Activated naive CD8-positive, alpha-beta T cell treated with anti-CD3 and anti-CD28 coated beads, Interleukin-2, amount 50 U/mL, for 16 hours (primary cell): ENCODE data around the gene SH3D21.

Experiments
- DNase-seq: peaks from one replicate; pipeline ENCODE4 v3.0.0-alpha.2; 2020; ENCODE audit warnings: low read depth, low spot score

SH3D21 gene

GRCh38 chr1:36329817-36330216, 23.6 kb downstream of the SH3D21 start:
- no peak for DNase-seq

- no peak for DNase-seq
Measured at GRCh38 chr1:36330940-36331339, 24.8 kb downstream of the SH3D21 start.

- DNase-seq, result no peak
Measured at GRCh38 chr1:36337830-36338229, 31.7 kb downstream of the SH3D21 start.

- DNase-seq, result no peak
Measured at GRCh38 chr1:36339215-36339614, 33.0 kb downstream of the SH3D21 start.

- no peak for DNase-seq
Measured at GRCh38 chr1:36339615-36340014, 33.4 kb downstream of the SH3D21 start.

- no peak for DNase-seq
Measured at GRCh38 chr1:36341626-36342320, 35.6 kb downstream of the SH3D21 start.

GRCh38 chr1:36342426-36343185, 36.4 kb downstream of the SH3D21 start:
- peak; percentile 25 for DNase-seq

- DNase-seq, result no peak
Measured at GRCh38 chr1:36343651-36344394, 37.7 kb downstream of the SH3D21 start.

GRCh38 chr1:36344395-36344680, 38.2 kb downstream of the SH3D21 start:
- no peak for DNase-seq

GRCh38 chr1:36345353-36345752, 39.2 kb downstream of the SH3D21 start:
- no peak for DNase-seq

- no peak for DNase-seq
Measured at GRCh38 chr1:36346741-36347370, 40.7 kb downstream of the SH3D21 start.

- no peak for DNase-seq
Measured at GRCh38 chr1:36349241-36349671, 43.1 kb downstream of the SH3D21 start.

GRCh38 chr1:36349839-36350238, 43.7 kb downstream of the SH3D21 start:
- DNase-seq, result no peak

GRCh38 chr1:36350659-36351226, 44.6 kb downstream of the SH3D21 start:
- DNase-seq, result no peak

- no peak for DNase-seq
Measured at GRCh38 chr1:36351227-36351977, 45.2 kb downstream of the SH3D21 start.

- DNase-seq, result no peak
Measured at GRCh38 chr1:36352125-36352909, 46.1 kb downstream of the SH3D21 start.

- no peak for DNase-seq
Measured at GRCh38 chr1:36352910-36353878, 47.0 kb downstream of the SH3D21 start.

GRCh38 chr1:36354486-36354885, 48.3 kb downstream of the SH3D21 start:
- DNase-seq, result no peak

- no peak for DNase-seq
Measured at GRCh38 chr1:36355811-36356210, 49.6 kb downstream of the SH3D21 start.
